CD4-positive, alpha-beta T cell treated with Interleukin-12 subunit alpha and Interleukin-12 subunit beta, for 1 hour (primary cell): ENCODE results near the gene NFIB.

Source experiments
- DNase-seq: peaks from one replicate; pipeline ENCODE4 v3.0.0-alpha.2; 2020

Gene NFIB

DNA sequence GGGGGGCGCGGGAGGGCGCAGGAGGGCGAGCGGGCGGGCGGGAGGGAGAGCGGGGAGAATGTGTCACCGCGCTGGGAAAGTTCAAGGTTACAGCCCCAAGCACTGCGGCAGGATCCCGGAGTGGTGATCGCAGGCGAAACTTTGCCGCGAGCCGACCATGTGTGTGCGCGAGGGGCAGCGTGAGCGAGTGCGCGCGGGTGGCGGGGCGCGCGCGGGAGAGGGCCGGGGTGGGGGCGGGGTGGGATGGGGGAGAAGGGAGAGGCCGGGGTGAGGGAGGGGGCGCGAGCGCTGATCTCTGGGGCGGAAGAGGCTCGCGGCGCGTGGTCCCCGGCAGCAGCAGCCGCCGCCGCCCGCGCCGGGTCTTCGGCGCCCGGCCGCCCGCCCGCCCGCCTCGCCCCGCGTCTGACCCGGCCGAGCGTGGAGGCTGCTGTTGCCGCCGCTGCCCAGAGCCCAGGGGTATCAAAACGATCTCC, at the start of gene NFIB:
NFIB (minus strand) TSS at position 191 of the 473 bp plus-strand sequence. CDS start 630 bp downstream, outside the sequence.
- no peak for DNase-seq

DNA sequence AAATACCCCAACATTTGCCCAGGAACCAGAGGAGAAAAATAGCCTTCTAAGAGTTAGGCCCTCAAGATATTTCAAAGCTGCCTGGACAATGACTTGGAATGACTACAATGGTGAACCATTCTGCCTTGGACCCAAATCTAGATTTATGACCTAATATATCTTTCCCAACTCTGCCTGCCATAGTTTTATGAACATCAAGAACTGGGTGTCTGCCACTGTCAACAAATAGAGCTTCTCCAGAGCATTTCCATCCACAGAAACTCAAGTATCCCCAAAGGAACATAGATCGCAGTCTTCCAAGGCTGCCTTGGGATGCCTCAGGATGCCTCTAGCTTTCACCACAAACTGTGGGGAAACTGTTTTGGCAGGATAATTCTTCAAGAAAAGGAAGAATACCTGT, 48.2 kb upstream of the NFIB start:
- DNase-seq, result no peak

GRCh38 chr9:14361074-14361473, 47.1 kb upstream of the NFIB start:
- DNase-seq, result no peak

- DNase-seq, result no peak
Observed at GRCh38 chr9:14358523-14358922, 44.6 kb upstream of the NFIB start.

DNA sequence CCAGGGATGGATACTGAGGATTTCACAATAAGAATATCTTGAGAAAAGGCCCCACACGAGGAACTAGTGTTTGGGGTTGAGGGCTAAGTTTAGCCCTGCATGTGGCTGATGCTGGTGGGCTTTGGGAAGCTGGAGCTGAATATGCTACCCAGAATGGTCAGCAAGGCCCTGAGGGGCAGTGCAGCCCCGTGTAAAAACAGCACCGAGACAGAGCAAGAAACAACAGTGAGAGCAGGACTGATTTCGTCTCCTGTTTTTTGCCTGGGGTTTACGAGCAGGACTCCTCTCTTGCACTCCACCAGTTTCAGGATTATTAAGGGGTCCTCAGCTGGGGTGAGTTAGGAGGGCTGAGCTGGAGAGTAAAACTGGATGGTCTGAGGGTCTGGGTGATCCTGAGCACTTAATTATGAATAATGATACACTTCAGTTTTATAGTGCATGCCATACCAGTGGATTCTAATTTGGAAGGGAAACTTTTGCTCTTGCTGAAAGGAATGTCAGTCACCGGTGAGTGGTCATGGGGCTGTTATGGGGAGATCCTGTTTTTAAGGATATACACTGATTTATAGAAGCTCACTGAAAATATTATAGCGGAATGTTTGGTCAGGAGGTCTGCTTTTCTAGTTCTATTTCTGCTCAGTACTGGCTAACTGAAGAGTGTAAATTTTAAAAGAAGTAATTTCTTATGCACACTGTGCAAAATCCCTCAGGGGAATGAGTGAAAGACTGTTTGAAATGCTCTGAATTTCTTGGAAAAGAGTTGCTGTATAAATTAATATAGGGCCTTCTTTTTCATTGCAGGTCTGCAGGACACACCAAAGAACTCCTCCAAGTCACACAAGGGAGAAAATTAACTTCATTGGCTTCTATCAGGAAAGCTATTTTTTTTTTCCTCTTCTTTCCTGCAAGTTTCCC, 42.7 kb upstream of the NFIB start:
- no peak for DNase-seq

GRCh38 chr9:14354201-14354600, 40.3 kb upstream of the NFIB start:
- no peak for DNase-seq

- DNase-seq, result peak; percentile 61
Observed at GRCh38 chr9:14353222-14354056, 39.5 kb upstream of the NFIB start.

DNA sequence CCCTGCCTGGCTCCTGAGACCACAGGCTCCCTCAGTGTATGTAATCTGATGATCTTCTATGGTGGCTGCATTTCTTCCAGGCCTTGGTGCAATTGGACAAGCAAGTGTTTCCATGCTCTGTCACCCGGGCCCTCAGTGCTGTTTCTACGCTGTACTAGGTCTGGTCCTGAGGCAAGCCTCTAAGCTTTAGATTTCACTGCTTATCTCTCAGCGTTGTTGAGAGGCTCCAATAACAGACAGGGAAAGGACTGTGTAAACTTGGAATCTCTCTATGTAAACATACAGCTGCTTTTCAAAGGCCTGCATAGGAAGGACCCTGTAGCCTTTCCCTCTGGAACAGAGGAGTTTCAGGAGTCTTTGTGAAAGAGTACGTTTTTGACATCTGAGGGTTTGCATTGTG, 38.6 kb upstream of the NFIB start:
- no peak for DNase-seq

- DNase-seq, result no peak
Observed at GRCh38 chr9:14351221-14351836, 37.4 kb upstream of the NFIB start.

GRCh38 chr9:14350754-14351153, 36.8 kb upstream of the NFIB start:
- no peak for DNase-seq

- no peak for DNase-seq
Observed at GRCh38 chr9:14350349-14350728, 36.4 kb upstream of the NFIB start.

DNA sequence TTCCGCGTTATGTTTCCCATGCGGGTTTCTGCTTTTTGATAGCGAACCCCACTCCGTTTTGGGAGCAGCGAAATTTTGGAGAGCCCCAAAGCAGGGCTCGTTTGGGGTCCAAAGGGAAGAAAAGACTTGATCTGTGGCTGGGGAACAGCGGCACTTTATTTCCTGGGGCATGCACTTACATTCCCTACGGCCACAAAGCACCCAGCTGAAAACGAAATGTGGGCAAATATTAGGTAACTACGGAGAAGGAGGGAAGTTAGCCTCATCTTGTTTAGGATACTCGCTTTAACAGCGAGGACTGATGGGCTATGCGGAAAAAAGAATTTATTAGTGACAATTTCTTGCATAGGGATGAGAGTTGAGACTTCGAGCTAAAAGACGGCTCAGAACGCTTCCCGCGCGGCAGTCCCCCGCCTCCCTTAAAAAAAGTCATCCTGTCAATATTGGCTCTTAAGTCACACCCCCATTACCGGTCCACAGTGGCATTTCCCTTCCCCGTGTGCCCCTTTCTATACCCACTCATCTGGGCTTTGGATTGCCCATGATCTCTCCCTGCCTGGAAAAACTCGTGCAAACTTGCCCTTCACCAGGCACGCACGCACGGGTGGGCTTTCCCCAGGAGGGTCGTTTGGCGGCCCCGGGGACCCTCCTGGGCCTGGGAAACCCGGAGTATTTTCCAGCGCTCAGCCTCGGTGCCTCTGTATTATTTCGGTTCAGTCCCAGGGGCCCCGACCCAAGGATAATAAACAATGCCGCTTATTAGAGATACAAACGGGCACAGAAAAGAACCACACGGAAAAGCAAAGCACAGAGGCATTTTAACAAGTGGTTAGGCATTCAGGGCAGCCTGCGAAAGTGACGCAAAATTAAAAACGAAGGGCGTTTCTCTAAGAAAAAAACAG, 35.8 kb upstream of the NFIB start:
- no peak for DNase-seq

GRCh38 chr9:14349146-14349446, 35.2 kb upstream of the NFIB start:
- no peak for DNase-seq

DNA sequence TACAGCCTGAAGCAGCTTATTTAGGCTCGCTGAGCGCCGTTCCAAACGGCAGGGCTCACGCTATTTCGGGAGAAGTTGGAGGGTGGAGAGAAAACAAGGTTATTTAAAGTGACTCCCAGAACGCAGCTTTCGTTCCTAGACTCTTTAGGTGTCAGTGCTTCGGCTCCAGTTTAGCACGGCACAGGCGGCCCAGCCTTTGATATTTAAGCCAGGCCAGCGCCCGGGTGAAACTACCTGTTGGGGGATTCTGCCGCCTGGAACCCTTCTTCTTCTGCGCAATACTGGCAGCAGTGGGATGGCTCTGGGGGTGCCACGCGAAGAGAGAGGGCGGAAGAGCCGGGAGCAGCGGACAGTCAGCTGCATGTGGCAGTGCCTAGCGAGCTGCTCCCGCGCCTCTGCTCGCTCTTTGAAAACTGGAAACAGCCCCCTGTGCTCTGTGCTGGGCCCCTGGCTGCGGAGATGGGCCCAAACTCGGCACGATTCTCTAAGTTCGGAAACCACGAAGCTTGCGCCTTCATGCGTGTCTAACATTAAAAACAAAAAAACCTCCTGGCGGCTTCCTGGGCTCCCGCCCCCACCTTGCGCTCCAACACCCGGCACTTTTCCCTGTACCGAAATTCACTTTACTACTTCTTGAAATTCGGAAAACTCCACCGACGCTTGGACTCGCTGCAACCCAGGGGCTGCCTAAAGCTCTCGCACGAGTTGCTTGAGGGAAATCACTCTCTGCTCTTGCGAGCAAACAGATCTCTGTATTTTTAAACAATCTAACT, 34.6 kb upstream of the NFIB start:
- DNase-seq, result no peak

DNA sequence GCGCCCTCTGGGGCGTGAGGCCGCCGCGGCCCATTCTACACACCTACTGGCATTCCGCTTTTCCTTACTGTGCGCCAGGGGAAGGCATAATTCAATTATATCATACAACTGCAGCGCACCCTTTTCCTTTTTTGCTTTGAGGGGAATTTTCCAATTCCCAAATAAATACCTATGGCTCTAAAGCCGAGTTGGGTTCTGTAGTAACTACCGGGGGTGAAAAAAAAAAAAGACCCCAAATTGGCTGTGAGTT, 34.1 kb upstream of the NFIB start:
- DNase-seq, result no peak

DNA sequence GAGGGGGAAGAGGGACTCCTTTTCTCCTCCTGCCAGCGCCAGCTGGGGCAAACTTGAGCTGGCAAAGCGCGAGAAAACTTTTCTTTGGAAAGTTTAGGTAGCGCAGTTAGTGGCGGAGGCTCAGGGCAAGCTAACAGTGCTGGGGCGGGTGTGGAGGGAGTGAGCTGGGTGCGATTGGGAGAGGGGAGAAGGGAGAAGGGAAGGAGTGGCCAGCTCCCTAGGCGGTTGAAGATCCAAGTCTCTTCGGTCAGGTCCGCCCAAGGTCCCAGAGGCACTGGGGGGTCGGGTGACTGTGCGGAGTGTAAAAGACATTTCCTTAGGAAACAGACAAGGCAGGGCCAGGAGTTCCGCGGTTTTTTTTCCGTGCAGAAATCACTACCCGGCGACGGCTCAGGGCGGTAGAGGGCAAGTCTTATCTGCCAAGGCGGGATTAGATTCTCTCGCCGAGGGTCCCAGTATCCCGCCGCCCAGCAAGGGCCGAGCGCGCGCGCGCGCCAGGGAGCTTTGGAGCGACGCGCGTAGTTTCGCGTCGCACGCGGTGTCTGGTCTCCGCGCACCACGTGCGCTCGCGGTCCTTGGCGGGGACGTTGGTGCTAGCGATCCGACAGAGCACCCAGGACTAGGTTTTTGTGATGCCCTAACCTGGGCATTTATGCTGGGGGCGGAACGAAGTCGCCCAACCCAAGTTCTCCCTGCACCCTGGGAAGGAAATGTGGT, 33.6 kb upstream of the NFIB start:
- DNase-seq, result no peak

- no peak for DNase-seq
Observed at GRCh38 chr9:14346811-14347405, 33.0 kb upstream of the NFIB start.

DNA sequence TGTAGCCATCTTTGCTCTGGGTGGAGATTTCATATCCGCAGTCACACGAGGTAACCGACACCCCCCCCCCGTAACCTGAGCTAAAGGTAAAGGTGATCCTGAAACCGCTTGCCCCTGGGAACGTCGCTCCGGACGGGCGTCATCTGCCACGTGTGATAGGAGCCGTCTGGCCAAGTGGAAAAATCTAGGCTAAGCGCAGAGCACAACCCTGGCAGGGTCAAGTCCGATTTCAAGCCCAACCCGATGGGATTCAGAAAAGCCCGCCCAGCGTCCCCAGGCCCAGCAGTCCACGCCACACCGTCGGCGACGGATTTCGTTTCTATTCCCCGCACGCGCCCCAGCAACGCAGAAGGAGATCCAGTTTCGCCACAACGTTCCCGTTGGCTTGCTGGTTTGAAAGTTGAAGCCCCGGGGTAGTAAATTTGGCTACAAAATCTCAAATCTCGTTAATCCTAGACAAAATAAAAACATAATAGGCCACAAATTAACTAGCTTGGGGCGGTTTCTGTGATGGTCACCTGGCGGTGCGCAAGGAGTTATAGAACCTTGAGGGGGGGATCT, 32.4 kb upstream of the NFIB start:
- DNase-seq, result no peak

GRCh38 chr9:14345354-14346230, 31.7 kb upstream of the NFIB start:
- no peak for DNase-seq

GRCh38 chr9:14344941-14345353, 31.0 kb upstream of the NFIB start:
- no peak for DNase-seq
